Spleen (tissue), 11 donors: Measurements from ENCODE around the gene SEMA4C. TPM values are rescaled to one million over a fixed set of nuclear protein-coding genes. Genes with fewer than 3 reads are reported as not detected.

Source experiments
- DNase-seq: peaks from one replicate; pipeline ENCODE4 v3.0.0-alpha.2; 2020
- H3K27ac ChIP-seq, 8 donors: fragments of 200-600 bp; sonication (generic) in 7 of 8; 1 replicate in 4 of 8; 2 replicates in 4 of 8; pipeline versions ENCODE4 v1.5.0 to v1.8.0; 2016 to 2021; ENCODE audit warnings: inconsistent platforms in 4 of 8, mild to moderate bottlenecking in 4 of 8, moderate library complexity in 1 of 8
- H3K27me3 ChIP-seq, 7 donors: fragments of 200-600 bp; sonication (generic) in 6 of 7; replicated peaks in 1 of 7; 1 replicate in 4 of 7; 2 replicates in 3 of 7; pipeline versions ENCODE4 v1.5.0 to v1.8.0; 2016 to 2021; ENCODE audit warnings: inconsistent platforms in 3 of 7, mild to moderate bottlenecking in 1 of 7
- H3K36me3 ChIP-seq, 6 donors: fragments of 200-600 bp; sonication (generic) in 5 of 6; 1 replicate in 4 of 6; 2 replicates in 2 of 6; pipeline versions ENCODE4 v1.5.0 to v1.8.0; 2016 to 2021; ENCODE audit warnings: inconsistent platforms in 2 of 6
- H3K4me1 ChIP-seq, 6 donors: fragments of 200-600 bp; sonication (generic) in 5 of 6; 1 replicate in 3 of 6; 2 replicates in 3 of 6; pipeline versions ENCODE4 v1.5.0 to v1.8.0; 2016 to 2021; ENCODE audit warnings: inconsistent platforms in 3 of 6
- H3K4me3 ChIP-seq, 8 donors: fragments of 200-600 bp; sonication (generic) in 7 of 8; 1 replicate in 4 of 8; 2 replicates in 4 of 8; pipeline versions ENCODE4 v1.5.0 to v1.8.0; 2016 to 2021; ENCODE audit warnings: inconsistent platforms in 4 of 8, mild to moderate bottlenecking in 4 of 8, moderate library complexity in 2 of 8
- H3K9me3 ChIP-seq, 8 donors: fragments of 200-600 bp; sonication (generic) in 7 of 8; 1 replicate in 4 of 8; 2 replicates in 4 of 8; pipeline versions ENCODE4 v1.5.0 to v1.8.0; 2016 to 2021; ENCODE audit warnings: inconsistent platforms in 4 of 8
- CTCF ChIP-seq, 11 experiments: fragments of 200-600 bp in 7 of 11; fragments of 450-650 bp in 4 of 11; sonication (generic) in 4 of 11; IDR thresholded peaks in 8 of 11; conservative IDR thresholded peaks in 3 of 11; 1 replicate in 7 of 11; 2 replicates in 4 of 11; pipeline versions ENCODE4 v1.4.0 to v1.8.0; 2016 to 2021; ENCODE audit warnings: antibody characterized with exemption in 11 of 11, inconsistent platforms in 4 of 11, mild to moderate bottlenecking in 1 of 11
- POLR2A ChIP-seq, 3 donors: fragments of 450-650 bp; IDR thresholded peaks; one replicate each; pipeline ENCODE4 v1.5.1; 2017; ENCODE audit warnings: antibody characterized with exemption in 3 of 3, mild to moderate bottlenecking in 1 of 3
- POLR2AphosphoS5 ChIP-seq, 3 donors: sonication (generic); formaldehyde crosslinking; IDR thresholded peaks; one replicate each; pipeline ENCODE4 v1.5.1; 2017; ENCODE audit warnings: antibody characterized with exemption in 3 of 3
- WGBS, 5 donors: extraction: QIAGEN DNeasy Blood & Tissue Kit in 3 of 5; methylation state at CpG; one replicate each; pipeline versions ENCODE4 v1.1.5 to v1.1.7; 2013 to 2018; 5-methylcytosine and 5-hydroxymethylcytosine counted together
- intact Hi-C: fragments of 100-400 bp; cut with DNase I; formaldehyde crosslinking; loops from one replicate; pipeline ENCODE4 v1.15.0; 2023; ENCODE audit warnings: low total_unique reads
- polyA plus RNA-seq, 3 donors: library from polyadenylated mRNA; stranded (reverse); fragments of 200-250 nt; gene quantifications; one replicate each; pipeline ENCODE4 v1.2.1, GENCODE V29; 2013
- total RNA-seq, 7 donors: library from RNA; depleted of rRNA in 3 of 7; stranded (reverse); fragments of >200 nt in 3 of 7; fragmentation: NEBNext Ultra II Directional in 4 of 7; extraction: Animal tissue kit (Norgen Biotek cat#: 25700) in 4 of 7; gene quantifications; one replicate each; pipeline versions ENCODE4 v1.1.0 to v1.2.1, GENCODE V29; 2016 to 2021
- donor health status: healthy with polysubstance abuse.
- donor health status: DM: no; HTN: no; CAD: no; lungs with moderate emphysema.
- donor health status: DM: no; HTN: no; CAD: no.
- donor health status: Bipolar disorder and iron deficiency.
- donor health status: healthy.
- donor health status: DM: no; HTN: no; CAD: no.
- donor health status: DM: yes; HTN: yes; CAD: no.

Gene SEMA4C
- total and polyA plus RNA-seq, 10 donors, result 6.1 to 205 (median 68.1) TPM

GRCh38 chr2:96824079-96824870 is 45.6 kb downstream of the SEMA4C start:
- H3K4me3 ChIP-seq, result no peak overlapping the region
- intact Hi-C loops, result no loop called here
- peaks cover 0 to 97% (median 52%) of the 10 kb centered on the region in 6 donors for H3K36me3 ChIP-seq
- H3K27ac ChIP-seq, result no peak overlapping the region
- no peaks in the 10 kb centered on the region for H3K9me3 ChIP-seq
- WGBS, 5 donors, result 72 to 84% (median 82%) methylated on average over 6 of the region's 6 CpGs
- no peak for DNase-seq
- no peak for TF ChIP-seq POLR2AphosphoS5 (IDR thresholded peaks at IDR 0.05)
- TF ChIP-seq POLR2A (IDR thresholded peaks at IDR 0.05), result no peak
- no peak for TF ChIP-seq CTCF (IDR thresholded peaks at IDR 0.05 in 8 of 11, conservative IDR thresholded peaks at IDR 0.05 in 3 of 11)
- H3K4me1 ChIP-seq, result peaks cover 19 to 50% (median 29%) of the 10 kb centered on the region in 6 donors
- no peaks in the 10 kb centered on the region for H3K27me3 ChIP-seq

GRCh38 chr2:96823198-96823597 is 46.7 kb downstream of the SEMA4C start:
- H3K36me3 ChIP-seq, result peaks cover 0 to 96% (median 42%) of the 10 kb centered on the region in 6 donors
- no peaks in the 10 kb centered on the region for H3K9me3 ChIP-seq
- H3K4me3 ChIP-seq, result no peak overlapping the region
- WGBS, 5 donors, result 91 to 98% (median 96%) methylated on average over 8 to 11 of the region's 11 CpGs
- peaks cover 30 to 61% (median 40%) of the 10 kb centered on the region in 6 donors for H3K4me1 ChIP-seq
- DNase-seq, result peak; percentile 46
- TF ChIP-seq POLR2AphosphoS5 (IDR thresholded peaks at IDR 0.05), result no peak
- TF ChIP-seq CTCF (IDR thresholded peaks at IDR 0.05 in 8 of 11, conservative IDR thresholded peaks at IDR 0.05 in 3 of 11), result no peak
- TF ChIP-seq POLR2A (IDR thresholded peaks at IDR 0.05), result no peak
- no peaks in the 10 kb centered on the region for H3K27me3 ChIP-seq
- H3K27ac ChIP-seq, result no peak overlapping the region
- intact Hi-C loops, result no loop called here

GRCh38 chr2:96822786-96823185 is 47.1 kb downstream of the SEMA4C start:
- H3K36me3 ChIP-seq, result peaks cover 0 to 92% (median 38%) of the 10 kb centered on the region in 6 donors
- H3K9me3 ChIP-seq, result no peaks in the 10 kb centered on the region
- no peak for TF ChIP-seq CTCF (IDR thresholded peaks at IDR 0.05 in 8 of 11, conservative IDR thresholded peaks at IDR 0.05 in 3 of 11)
- no peak for TF ChIP-seq POLR2AphosphoS5 (IDR thresholded peaks at IDR 0.05)
- no peak for TF ChIP-seq POLR2A (IDR thresholded peaks at IDR 0.05)
- peaks cover 34 to 65% (median 44%) of the 10 kb centered on the region in 6 donors for H3K4me1 ChIP-seq
- DNase-seq, result peak; percentile 46
- no peaks in the 10 kb centered on the region for H3K27me3 ChIP-seq
- WGBS, 5 donors, result 68 to 92% (median 87%) methylated on average over 4 of the region's 4 CpGs
- H3K27ac ChIP-seq, result no peak overlapping the region
- intact Hi-C loops, result no loop called here
- H3K4me3 ChIP-seq, result no peak overlapping the region

- intact Hi-C loops, result no loop called here
- WGBS, 5 donors, result 83 to 92% (median 87%) methylated on average over 11 of the region's 11 CpGs
These were observed 48.7 kb downstream of the SEMA4C start for GRCh38 chr2:96821113-96821675.

More at GRCh38 chr2:96821113-96821675, 48.7 kb downstream of the SEMA4C start:
- TF ChIP-seq CTCF (IDR thresholded peaks at IDR 0.05 in 8 of 11, conservative IDR thresholded peaks at IDR 0.05 in 3 of 11), result no peak
- no peak for TF ChIP-seq POLR2AphosphoS5 (IDR thresholded peaks at IDR 0.05)
- TF ChIP-seq POLR2A (IDR thresholded peaks at IDR 0.05), result no peak
- no peaks in the 10 kb centered on the region for H3K27me3 ChIP-seq
- H3K4me1 ChIP-seq, result peaks cover 41 to 73% (median 53%) of the 10 kb centered on the region in 6 donors
- H3K9me3 ChIP-seq, result no peaks in the 10 kb centered on the region
- peaks cover 0 to 76% (median 23%) of the 10 kb centered on the region in 6 donors for H3K36me3 ChIP-seq
- no peak for DNase-seq
- H3K4me3 ChIP-seq, result no peak overlapping the region
- no peak overlapping the region for H3K27ac ChIP-seq
